Endothelial cell of umbilical vein (primary cell): Measurements from ENCODE around the gene FSD1. TPM values are rescaled to one million over a fixed set of nuclear protein-coding genes. Genes with fewer than 3 reads are reported as not detected.

Source experiments
- BruUV-seq: library from RNA; stranded (reverse); fragments of 400-500 nt; replicated peaks from 2 replicates; lab custom pipeline; 2021; lab: Mats Ljungman, UMichigan
- CTCF ChIA-PET: fragments of 300-600, 350-600 bp; sonication (Branson Sonifier 250); formaldehyde crosslinking; loops from one replicate; lab custom pipeline; 2021; ENCODE audit warnings: antibody characterized with exemption, inconsistent platforms; lab: Charles Lee
- POLR2A ChIA-PET: fragments of 300-600, 350-600 bp; sonication (Branson Sonifier 250); formaldehyde crosslinking; loops from one replicate; lab custom pipeline; 2021; ENCODE audit warnings: antibody characterized with exemption, inconsistent platforms; lab: Charles Lee
- DNase-seq: peaks from one replicate; pipeline ENCODE4 v3.0.0-alpha.2; 2011; ENCODE audit warnings: low read depth, low spot score
- FAIRE-seq: peaks from 2 replicates; lab custom pipeline; 2011; peaks lifted over from hg19 to GRCh38; lab: Jason Lieb, UNC
- H2AFZ ChIP-seq: 2 replicates; pipeline ENCODE4 v1.6.0; 2012; ENCODE audit warnings: low read depth, low read length, control low read depth, inconsistent platforms
- H3K27ac ChIP-seq: 2 replicates; pipeline ENCODE4 v1.5.1; 2011; ENCODE audit warnings: low read depth, mild to moderate bottlenecking, control low read depth, low read length, moderate library complexity; ENCODE audit not compliant: insufficient read depth
- H3K27me3 ChIP-seq, 2 experiments: 2 replicates each; pipeline versions ENCODE4 v1.6.0 to v1.6.1; 2011; ENCODE audit warnings: low read length in 2 of 2, mixed read lengths in 1 of 2; ENCODE audit not compliant: control insufficient read depth in 2 of 2, insufficient read depth in 2 of 2
- H3K36me3 ChIP-seq, 2 experiments: 2 replicates in 1 of 2; 3 replicates in 1 of 2; pipeline ENCODE4 v1.5.1; 2011; ENCODE audit warnings: low read length in 2 of 2, mild to moderate bottlenecking in 1 of 2, moderate library complexity in 1 of 2; ENCODE audit not compliant: control insufficient read depth in 2 of 2, insufficient read depth in 2 of 2; ENCODE audit errors: extremely low read depth in 1 of 2
- H3K4me1 ChIP-seq: 3 replicates; pipeline ENCODE4 v1.5.1; 2011; ENCODE audit warnings: mild to moderate bottlenecking, low read length; ENCODE audit not compliant: control insufficient read depth, insufficient read depth; ENCODE audit errors: extremely low read depth
- H3K4me2 ChIP-seq: 2 replicates; pipeline ENCODE4 v1.6.1; 2011; ENCODE audit warnings: low read length, control low read depth, mixed read lengths; ENCODE audit not compliant: insufficient read depth
- H3K4me3 ChIP-seq, 3 experiments: fragments of 200-600 bp in 1 of 3; sonication (generic), shearing (Covaris generic) in 1 of 3; replicated peaks in 1 of 3; 2 replicates each; pipeline ENCODE4 v1.5.1; 2011 to 2016; ENCODE audit warnings: control low read depth in 3 of 3, low read length in 3 of 3, mild to moderate bottlenecking in 2 of 3, inconsistent platforms in 1 of 3, low read depth in 1 of 3, moderate library complexity in 1 of 3; ENCODE audit not compliant: insufficient read depth in 1 of 3
- H3K79me2 ChIP-seq: 2 replicates; pipeline ENCODE4 v1.6.0; 2012; ENCODE audit warnings: low read length, inconsistent platforms; ENCODE audit not compliant: control insufficient read depth, insufficient read depth
- H3K9ac ChIP-seq: replicated peaks from 2 replicates; pipeline ENCODE3; 2011; ENCODE audit warnings: low read length, control low read depth; ENCODE audit not compliant: insufficient read depth; ENCODE audit errors: extremely low read depth
- H3K9me1 ChIP-seq: replicated peaks from 3 replicates; pipeline ENCODE4 v1.6.0; 2011; ENCODE audit warnings: mild to moderate bottlenecking, low read length; ENCODE audit not compliant: control insufficient read depth, insufficient read depth; ENCODE audit errors: extremely low read depth
- H3K9me3 ChIP-seq: replicated peaks from 2 replicates; pipeline ENCODE4 v1.5.1; 2012; ENCODE audit warnings: low read length, inconsistent platforms; ENCODE audit not compliant: control insufficient read depth, insufficient read depth
- H4K20me1 ChIP-seq: replicated peaks from 2 replicates; pipeline ENCODE3; 2011; ENCODE audit warnings: mild to moderate bottlenecking, low read length; ENCODE audit not compliant: control insufficient read depth, insufficient read depth; ENCODE audit errors: extremely low read depth
- CTCF ChIP-seq, 2 donors: IDR thresholded peaks; 1 replicate in 1 of 2; 2 replicates in 1 of 2; pipeline ENCODE4 v1.5.1; 2011; ENCODE audit warnings: low read length in 2 of 2, mild to moderate bottlenecking in 2 of 2, moderate library complexity in 2 of 2, control low read depth in 1 of 2, inconsistent platforms in 1 of 2, low read depth in 1 of 2; ENCODE audit not compliant: insufficient read depth in 1 of 2; ENCODE audit errors: extremely low read depth in 1 of 2
- EZH2 ChIP-seq: IDR thresholded peaks from 2 replicates; pipeline ENCODE4 v1.6.1; 2012; ENCODE audit warnings: borderline replicate concordance, low read depth, mild to moderate bottlenecking, moderate library complexity, low read length, inconsistent platforms; ENCODE audit not compliant: severe bottlenecking
- FOS ChIP-seq: IDR thresholded peaks from 2 replicates; pipeline ENCODE4 v1.6.1; 2011; ENCODE audit warnings: mild to moderate bottlenecking, low read length, moderate library complexity, borderline replicate concordance; ENCODE audit not compliant: insufficient read depth
- GATA2 ChIP-seq: IDR thresholded peaks from 2 replicates; pipeline ENCODE4 v1.7.0; 2011; ENCODE audit warnings: low read depth, mild to moderate bottlenecking, moderate library complexity, mixed read lengths, low read length; ENCODE audit not compliant: insufficient read length, insufficient read depth
- JUN ChIP-seq: IDR thresholded peaks from 2 replicates; pipeline ENCODE4 v1.6.1; 2011; ENCODE audit warnings: borderline replicate concordance, low read depth; ENCODE audit not compliant: insufficient read length, insufficient read depth
- MYC ChIP-seq: IDR thresholded peaks from one replicate; pipeline ENCODE4 v1.6.1; 2011; ENCODE audit warnings: mild to moderate bottlenecking, low read depth, low read length
- POLR2A ChIP-seq: IDR thresholded peaks from 2 replicates; pipeline ENCODE4 v1.6.1; 2012; ENCODE audit warnings: low read depth, mild to moderate bottlenecking, control low read depth, low read length
- POLR2AphosphoS5 ChIP-seq: IDR thresholded peaks from 2 replicates; pipeline ENCODE4 v1.6.1; 2012; ENCODE audit warnings: low read depth, mild to moderate bottlenecking, control low read depth, low read length, moderate library complexity; ENCODE audit not compliant: insufficient read depth
- dilution Hi-C: fragments of 300-500 bp; cut with MboI; formaldehyde crosslinking; loops from one replicate; pipeline ENCODE4 v1.15.0; 2019; ENCODE audit warnings: low sequenced_read_pairs; ENCODE audit not compliant: extremely low pct_ligation_motif_present
- intact Hi-C: fragments of 100-400 bp; cut with micrococcal nuclease; formaldehyde crosslinking; loops from one replicate; pipeline ENCODE4 v1.10.0; 2022
- polyA plus RNA-seq, 4 experiments: library from polyadenylated mRNA; depleted of rRNA in 3 of 4; stranded (reverse) in 3 of 4; unstranded in 1 of 4; fragments of >200 nt; gene quantifications; 2 replicates each; pipeline versions ENCODE4 v1.2.1 to v1.2.3, GENCODE V29; 2011 to 2012; ENCODE audit warnings: missing spikeins in 1 of 4
- total RNA-seq: library from RNA; stranded (reverse); gene quantifications from 2 replicates; pipeline ENCODE4 v1.2.3, GENCODE V29; 2021
- TF ChIP-seq, protein P1 (sequence below): IDR thresholded peaks from 2 replicates; pipeline ENCODE4 v1.6.1; 2011; ENCODE audit not compliant: insufficient read depth, insufficient read length

Gene FSD1
- total and polyA plus RNA-seq, 2 donors (not counting 3 experiments of a cell fraction or from before 2014, with no cell fraction given) = 25.8 to 55.5 TPM

- Histone ChIP-seq H3K9me3 (no peaks in the 10 kb centered on the region), H4K20me1 (no peaks in the 10 kb centered on the region), H3K4me2 (no peak overlapping the region), H3K4me3 (no peak overlapping the region), H3K27me3 (no peaks in the 10 kb centered on the region), H3K9ac (no peak overlapping the region), H2AFZ (no peak overlapping the region), H3K79me2 (no peaks in the 10 kb centered on the region), H3K27ac (no peak overlapping the region), H3K4me1 (no peaks in the 10 kb centered on the region), H3K9me1 (no peaks in the 10 kb centered on the region), H3K36me3 (peaks cover 10 to 33% of the 10 kb centered on the region in 2 experiments)
- ChIA-PET CTCF (interaction anchor here (1.1 to 3.7 kb wide), 2 partner anchors 10 to 24 kb away, joined by 3 to 19 read pairs; no protein-coding TSS in a partner anchor), POLR2A (no interaction called here)
- FAIRE-seq = no peak
- DNase-seq = no peak
- TF ChIP-seq MYC (no peak), POLR2AphosphoS5 (no peak), CTCF (IDR thresholded peaks at IDR 0.05; ENCODE audit: extremely low read depth in 1 of 2, insufficient read depth in 1 of 2, low read depth in 1 of 2, low read length in 2 of 2) (peak in 1 of 2 donors; percentile 12), GATA2 (no peak)
- BruUV-seq = no TSS peak
- dilution Hi-C loops = no loop called here
- intact Hi-C loops = no loop called here
Observed at GRCh38 chr19:4256563-4256962, 47.8 kb upstream of the FSD1 start.

DNA sequence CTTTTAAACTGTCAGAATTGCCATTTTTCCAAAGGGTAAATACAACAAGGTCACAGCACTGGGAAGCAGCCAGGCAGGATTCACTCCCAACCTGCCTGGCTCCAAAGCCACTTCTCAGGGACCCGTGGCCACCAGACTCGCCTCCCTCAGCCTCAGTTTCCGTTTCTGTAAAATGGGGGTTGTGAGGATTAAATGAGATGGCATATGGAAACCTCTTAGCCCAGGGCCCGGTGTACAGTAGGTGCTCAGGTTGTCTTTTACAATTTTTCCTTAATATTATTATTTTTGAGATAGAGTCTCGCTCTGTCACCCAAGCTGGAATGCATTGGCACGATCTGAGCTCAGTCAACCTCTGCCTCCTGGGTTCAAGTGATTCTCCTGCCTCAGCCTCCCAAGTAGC is 47.4 kb upstream of the FSD1 start:
- no peak overlapping the region for H3K4me3 ChIP-seq
- H2AFZ ChIP-seq = no peak overlapping the region
- no peak for TF ChIP-seq POLR2AphosphoS5
- no peak for TF ChIP-seq POLR2A
- TF ChIP-seq FOS = no peak
- no peak for TF ChIP-seq JUN
- TF ChIP-seq MYC = no peak
- TF ChIP-seq CTCF (IDR thresholded peaks at IDR 0.05; ENCODE audit: extremely low read depth in 1 of 2, insufficient read depth in 1 of 2, low read depth in 1 of 2, low read length in 2 of 2) = no peak
- no peak for TF ChIP-seq EZH2
- no peak for TF ChIP-seq GATA2
- TF ChIP-seq, protein P1, sequence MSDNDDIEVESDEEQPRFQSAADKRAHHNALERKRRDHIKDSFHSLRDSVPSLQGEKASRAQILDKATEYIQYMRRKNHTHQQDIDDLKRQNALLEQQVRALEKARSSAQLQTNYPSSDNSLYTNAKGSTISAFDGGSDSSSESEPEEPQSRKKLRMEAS = no peak
- H3K4me2 ChIP-seq = no peak overlapping the region
- BruUV-seq = no TSS peak
- H3K27ac ChIP-seq = no peak overlapping the region
- no peaks in the 10 kb centered on the region for H3K79me2 ChIP-seq
- FAIRE-seq (no peak), DNase-seq (no peak)
- peaks cover 10 to 33% of the 10 kb centered on the region in 2 experiments for H3K36me3 ChIP-seq
- no peaks in the 10 kb centered on the region for H3K9me1 ChIP-seq
- no peaks in the 10 kb centered on the region for H3K4me1 ChIP-seq
- dilution Hi-C loops = no loop called here
- ChIA-PET POLR2A (no interaction called here), CTCF (interaction anchor here (3.7 kb wide), 1 partner anchor 10 kb away, joined by 19 read pairs; no protein-coding TSS in a partner anchor)
- intact Hi-C loops = no loop called here
- H3K9ac ChIP-seq = no peak overlapping the region
- no peaks in the 10 kb centered on the region for H3K9me3 ChIP-seq
- no peaks in the 10 kb centered on the region for H3K27me3 ChIP-seq
- no peaks in the 10 kb centered on the region for H4K20me1 ChIP-seq
